Measurements from ENCODE around the gene MAP3K13.

The MAP3K13 gene

DNA sequence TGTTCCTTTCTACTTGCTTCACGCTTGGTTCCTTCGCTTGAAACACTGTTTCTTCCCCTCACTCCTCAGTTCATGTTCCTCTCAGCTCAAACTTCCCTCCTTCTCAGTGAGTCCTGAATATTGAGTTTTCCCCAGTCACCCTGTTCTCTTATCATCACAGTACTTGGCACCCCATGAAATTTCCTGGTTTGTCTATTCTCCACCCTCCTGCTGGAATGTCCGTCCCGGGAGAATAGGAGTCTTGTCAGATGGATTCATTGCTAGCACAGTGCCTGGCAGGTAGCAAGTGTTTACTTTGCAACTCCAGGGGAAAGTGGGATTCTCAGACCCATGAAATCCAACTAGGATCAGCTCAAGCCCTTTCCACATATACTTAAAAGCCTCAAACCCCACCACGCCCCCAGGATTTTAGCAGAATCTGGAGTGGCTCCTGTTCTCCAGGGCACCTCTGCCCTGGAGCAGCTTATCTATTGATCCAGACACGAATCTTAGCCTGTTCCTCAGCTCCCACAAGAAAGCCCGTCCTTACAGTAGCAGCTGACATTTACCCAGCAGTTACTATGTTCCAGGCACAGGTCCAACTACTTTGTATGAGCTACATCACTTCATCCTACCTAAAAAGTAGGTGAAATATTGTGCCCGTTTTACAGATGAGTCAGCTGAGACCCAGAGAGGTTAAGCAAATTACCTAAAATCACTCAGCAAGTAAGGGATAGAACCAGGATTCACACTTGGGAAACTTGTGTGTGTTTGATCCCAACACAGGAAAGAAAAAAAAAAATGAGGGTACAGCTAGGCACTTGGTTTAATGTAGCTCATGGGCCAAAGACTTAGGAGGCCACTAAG, 36.8 kb upstream of the MAP3K13 start:
- Histone ChIP-seq H3K4me1 (ENCODE audit: control insufficient read depth in 2 of 2, insufficient read depth in 1 of 2, low read depth in 1 of 2, low read length in 2 of 2) (peaks cover 0 to 8% of the 10 kb centered on the region in 2 donors), H3K9ac (ENCODE audit: low read depth, low read length, poor library complexity) (no peak overlapping the region), H3K27ac (replicated peaks; ENCODE audit: low read length) (no peak overlapping the region), H3K4ac (ENCODE audit: low read length) (no peak overlapping the region), H2BK12ac (ENCODE audit: low read length) (no peak overlapping the region), H3K23ac (ENCODE audit: low read depth, low read length, poor library complexity) (no peak overlapping the region), H2BK15ac (ENCODE audit: low read length) (no peak overlapping the region), H2BK5ac (ENCODE audit: low read length) (no peak overlapping the region), H3K36me3 (replicated peaks in 1 of 2; ENCODE audit: control insufficient read depth in 2 of 2, insufficient read depth in 2 of 2, low read length in 2 of 2) (no peaks in the 10 kb centered on the region), H2BK120ac (ENCODE audit: low read depth, low read length) (no peak overlapping the region), H4K91ac (ENCODE audit: low read depth, low read length, poor library complexity) (no peak overlapping the region), H3K9me3 (replicated peaks in 1 of 2; ENCODE audit: control insufficient read depth in 2 of 2, insufficient read depth in 1 of 2, low read depth in 1 of 2, low read length in 2 of 2) (no peaks in the 10 kb centered on the region), H3K4me2 (ENCODE audit: insufficient read depth, low read length, poor library complexity, severe bottlenecking) (no peak overlapping the region), H3K79me1 (ENCODE audit: low read depth, low read length) (no peaks in the 10 kb centered on the region), H3K27me3 (ENCODE audit: control insufficient read depth in 3 of 3, insufficient read depth in 3 of 3, low read depth in 1 of 3, low read length in 3 of 3) (no peaks in the 10 kb centered on the region), H3K18ac (ENCODE audit: low read length) (no peak overlapping the region), H3K4me3 (ENCODE audit: low read length in 2 of 2) (no peak overlapping the region), H4K8ac (ENCODE audit: low read depth, low read length) (no peak overlapping the region), H3K14ac (ENCODE audit: low read length) (no peak overlapping the region), H2AK5ac (ENCODE audit: low read depth, low read length) (no peak overlapping the region), H2AFZ (ENCODE audit: low read length) (no peak overlapping the region)
- no peak for DNase-seq (ENCODE audit: low spot score)
- WGBS, 2 donors (ENCODE audit: extremely low coverage in 2 of 2, insufficient read length in 2 of 2, insufficient replicate concordance in 1 of 2) = no CpG with 5 or more reads among the region's 8 CpGs

- Histone ChIP-seq H2AK5ac (ENCODE audit: low read depth, low read length) (no peak overlapping the region), H3K27me3 (ENCODE audit: control insufficient read depth in 3 of 3, insufficient read depth in 3 of 3, low read depth in 1 of 3, low read length in 3 of 3) (no peaks in the 10 kb centered on the region), H2BK120ac (ENCODE audit: low read depth, low read length) (no peak overlapping the region), H2BK15ac (ENCODE audit: low read length) (no peak overlapping the region), H3K36me3 (replicated peaks in 1 of 2; ENCODE audit: control insufficient read depth in 2 of 2, insufficient read depth in 2 of 2, low read length in 2 of 2) (no peaks in the 10 kb centered on the region), H3K4me1 (ENCODE audit: control insufficient read depth in 2 of 2, insufficient read depth in 1 of 2, low read depth in 1 of 2, low read length in 2 of 2) (peaks cover 0 to 5% of the 10 kb centered on the region in 2 donors), H4K8ac (ENCODE audit: low read depth, low read length) (no peak overlapping the region), H3K18ac (ENCODE audit: low read length) (no peak overlapping the region), H3K23ac (ENCODE audit: low read depth, low read length, poor library complexity) (no peak overlapping the region), H3K4me2 (ENCODE audit: insufficient read depth, low read length, poor library complexity, severe bottlenecking) (no peak overlapping the region), H3K14ac (ENCODE audit: low read length) (no peak overlapping the region), H3K27ac (replicated peaks; ENCODE audit: low read length) (no peak overlapping the region), H3K9me3 (replicated peaks in 1 of 2; ENCODE audit: control insufficient read depth in 2 of 2, insufficient read depth in 1 of 2, low read depth in 1 of 2, low read length in 2 of 2) (no peaks in the 10 kb centered on the region), H2BK12ac (ENCODE audit: low read length) (no peak overlapping the region), H2BK5ac (ENCODE audit: low read length) (no peak overlapping the region), H3K9ac (ENCODE audit: low read depth, low read length, poor library complexity) (no peak overlapping the region), H4K91ac (ENCODE audit: low read depth, low read length, poor library complexity) (no peak overlapping the region), H3K4me3 (ENCODE audit: low read length in 2 of 2) (no peak overlapping the region), H3K4ac (ENCODE audit: low read length) (no peak overlapping the region), H2AFZ (ENCODE audit: low read length) (no peak overlapping the region), H3K79me1 (ENCODE audit: low read depth, low read length) (no peaks in the 10 kb centered on the region)
- WGBS, 2 donors (ENCODE audit: extremely low coverage in 2 of 2, insufficient read length in 2 of 2, insufficient replicate concordance in 1 of 2) = no CpG with 5 or more reads among the region's 6 CpGs
- no peak for DNase-seq (ENCODE audit: low spot score)
Measured at GRCh38 chr3:185327062-185327461, 35.9 kb upstream of the MAP3K13 start.

DNA sequence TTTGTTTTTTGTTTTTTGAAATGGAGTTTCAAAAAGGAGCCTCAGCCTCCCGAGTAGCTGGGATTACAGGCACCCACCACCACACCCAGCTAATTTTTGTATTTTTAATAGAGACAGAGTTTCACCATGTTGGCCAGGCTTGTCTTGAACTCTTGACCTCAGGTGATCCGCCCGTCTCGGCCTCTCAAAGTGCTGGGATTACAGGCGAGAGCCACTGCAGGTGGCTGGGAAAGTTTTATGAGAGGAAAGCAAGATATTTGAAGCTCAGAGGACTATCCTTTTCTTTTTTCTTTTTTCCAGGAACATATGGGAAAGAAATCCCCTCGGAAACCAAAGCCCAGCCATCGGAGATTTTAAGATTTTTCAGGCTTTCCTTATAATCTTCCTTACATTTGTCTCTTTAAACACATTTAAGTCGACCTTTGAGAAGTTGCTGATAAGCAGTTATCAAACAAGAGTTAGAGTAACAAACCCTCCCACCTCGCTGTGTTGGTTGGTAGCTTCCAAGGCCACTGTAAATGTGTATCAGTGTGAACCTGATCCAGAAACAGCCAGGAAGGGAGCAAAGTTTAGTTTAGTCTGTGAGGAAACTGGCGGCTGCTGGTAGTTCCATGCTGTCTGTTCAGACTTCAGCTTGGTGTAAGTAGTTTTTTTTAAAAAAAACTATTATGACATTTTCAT, 34.5 kb upstream of the MAP3K13 start:
- Histone ChIP-seq H4K91ac (ENCODE audit: low read depth, low read length, poor library complexity) (no peak overlapping the region), H3K14ac (ENCODE audit: low read length) (no peak overlapping the region), H4K8ac (ENCODE audit: low read depth, low read length) (no peak overlapping the region), H3K27ac (replicated peaks; ENCODE audit: low read length) (no peak overlapping the region), H3K4me2 (ENCODE audit: insufficient read depth, low read length, poor library complexity, severe bottlenecking) (no peak overlapping the region), H2AK5ac (ENCODE audit: low read depth, low read length) (no peak overlapping the region), H2BK120ac (ENCODE audit: low read depth, low read length) (no peak overlapping the region), H3K18ac (ENCODE audit: low read length) (no peak overlapping the region), H2BK15ac (ENCODE audit: low read length) (no peak overlapping the region), H3K23ac (ENCODE audit: low read depth, low read length, poor library complexity) (no peak overlapping the region), H3K4me1 (ENCODE audit: control insufficient read depth in 2 of 2, insufficient read depth in 1 of 2, low read depth in 1 of 2, low read length in 2 of 2) (no peaks in the 10 kb centered on the region), H2BK12ac (ENCODE audit: low read length) (no peak overlapping the region), H3K79me1 (ENCODE audit: low read depth, low read length) (no peaks in the 10 kb centered on the region), H3K4me3 (ENCODE audit: low read length in 2 of 2) (no peak overlapping the region), H2AFZ (ENCODE audit: low read length) (no peak overlapping the region), H2BK5ac (ENCODE audit: low read length) (no peak overlapping the region), H3K9me3 (replicated peaks in 1 of 2; ENCODE audit: control insufficient read depth in 2 of 2, insufficient read depth in 1 of 2, low read depth in 1 of 2, low read length in 2 of 2) (no peaks in the 10 kb centered on the region), H3K27me3 (ENCODE audit: control insufficient read depth in 3 of 3, insufficient read depth in 3 of 3, low read depth in 1 of 3, low read length in 3 of 3) (no peaks in the 10 kb centered on the region), H3K9ac (ENCODE audit: low read depth, low read length, poor library complexity) (no peak overlapping the region), H3K4ac (ENCODE audit: low read length) (no peak overlapping the region), H3K36me3 (replicated peaks in 1 of 2; ENCODE audit: control insufficient read depth in 2 of 2, insufficient read depth in 2 of 2, low read length in 2 of 2) (no peaks in the 10 kb centered on the region)
- no peak for DNase-seq (ENCODE audit: low spot score)
- no CpG with 5 or more reads among the region's 10 CpGs for WGBS, 2 donors (ENCODE audit: extremely low coverage in 2 of 2, insufficient read length in 2 of 2, insufficient replicate concordance in 1 of 2)

DNA sequence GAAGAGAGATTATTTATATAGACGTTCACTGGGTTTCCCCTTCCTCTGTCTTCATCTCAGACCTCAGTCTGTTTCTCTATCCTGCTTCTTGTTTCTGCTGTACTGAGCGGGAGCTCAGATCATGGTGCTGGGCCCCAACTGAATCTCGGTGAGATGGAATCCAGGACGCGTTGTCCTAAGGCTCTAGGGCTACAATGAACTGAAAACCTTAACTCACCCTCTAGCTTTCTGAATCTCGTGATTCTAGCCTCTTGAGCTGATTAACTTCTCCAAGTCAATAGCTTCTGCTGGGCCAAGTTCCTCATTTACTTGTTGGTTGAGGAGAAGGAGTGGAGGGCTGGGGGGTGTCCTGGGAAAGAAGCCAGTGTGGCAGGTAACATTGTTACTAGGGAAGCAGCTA, 32.7 kb upstream of the MAP3K13 start:
- Histone ChIP-seq H2BK120ac (ENCODE audit: low read depth, low read length) (no peak overlapping the region), H3K14ac (ENCODE audit: low read length) (no peak overlapping the region)

More for the DNA sequence above, 32.7 kb upstream of the MAP3K13 start:
- Histone ChIP-seq H4K8ac (ENCODE audit: low read depth, low read length) (no peak overlapping the region), H2AFZ (ENCODE audit: low read length) (no peak overlapping the region), H3K4ac (ENCODE audit: low read length) (no peak overlapping the region), H3K9ac (ENCODE audit: low read depth, low read length, poor library complexity) (no peak overlapping the region), H3K23ac (ENCODE audit: low read depth, low read length, poor library complexity) (no peak overlapping the region), H3K27me3 (ENCODE audit: control insufficient read depth in 3 of 3, insufficient read depth in 3 of 3, low read depth in 1 of 3, low read length in 3 of 3) (no peaks in the 10 kb centered on the region), H3K4me3 (ENCODE audit: low read length in 2 of 2) (no peak overlapping the region), H3K9me3 (replicated peaks in 1 of 2; ENCODE audit: control insufficient read depth in 2 of 2, insufficient read depth in 1 of 2, low read depth in 1 of 2, low read length in 2 of 2) (no peaks in the 10 kb centered on the region), H3K4me1 (ENCODE audit: control insufficient read depth in 2 of 2, insufficient read depth in 1 of 2, low read depth in 1 of 2, low read length in 2 of 2) (no peaks in the 10 kb centered on the region), H2BK5ac (ENCODE audit: low read length) (no peak overlapping the region), H2AK5ac (ENCODE audit: low read depth, low read length) (no peak overlapping the region), H2BK15ac (ENCODE audit: low read length) (no peak overlapping the region), H3K4me2 (ENCODE audit: insufficient read depth, low read length, poor library complexity, severe bottlenecking) (no peak overlapping the region), H3K36me3 (replicated peaks in 1 of 2; ENCODE audit: control insufficient read depth in 2 of 2, insufficient read depth in 2 of 2, low read length in 2 of 2) (no peaks in the 10 kb centered on the region), H3K18ac (ENCODE audit: low read length) (no peak overlapping the region), H3K27ac (replicated peaks; ENCODE audit: low read length) (no peak overlapping the region), H2BK12ac (ENCODE audit: low read length) (no peak overlapping the region), H4K91ac (ENCODE audit: low read depth, low read length, poor library complexity) (no peak overlapping the region), H3K79me1 (ENCODE audit: low read depth, low read length) (no peaks in the 10 kb centered on the region)
- DNase-seq (ENCODE audit: low spot score) = no peak
- WGBS, 2 donors (ENCODE audit: extremely low coverage in 2 of 2, insufficient read length in 2 of 2, insufficient replicate concordance in 1 of 2) = no CpG with 5 or more reads among the region's 6 CpGs
